Ramos (cell line): ENCODE measurements around the gene SLC8A1.

Source experiments
- in situ Hi-C: fragments of 300-500 bp; cut with MboI; formaldehyde crosslinking; loops from one replicate; pipeline ENCODE4 v1.14.3; 2022; ENCODE audit warnings: low sequenced_read_pairs; ENCODE audit not compliant: unreplicated experiment

Gene SLC8A1

GRCh38 chr2:40321822-40322221 is 130.1 kb downstream of the SLC8A1 start:
- in situ Hi-C loops: no loop called here

DNA sequence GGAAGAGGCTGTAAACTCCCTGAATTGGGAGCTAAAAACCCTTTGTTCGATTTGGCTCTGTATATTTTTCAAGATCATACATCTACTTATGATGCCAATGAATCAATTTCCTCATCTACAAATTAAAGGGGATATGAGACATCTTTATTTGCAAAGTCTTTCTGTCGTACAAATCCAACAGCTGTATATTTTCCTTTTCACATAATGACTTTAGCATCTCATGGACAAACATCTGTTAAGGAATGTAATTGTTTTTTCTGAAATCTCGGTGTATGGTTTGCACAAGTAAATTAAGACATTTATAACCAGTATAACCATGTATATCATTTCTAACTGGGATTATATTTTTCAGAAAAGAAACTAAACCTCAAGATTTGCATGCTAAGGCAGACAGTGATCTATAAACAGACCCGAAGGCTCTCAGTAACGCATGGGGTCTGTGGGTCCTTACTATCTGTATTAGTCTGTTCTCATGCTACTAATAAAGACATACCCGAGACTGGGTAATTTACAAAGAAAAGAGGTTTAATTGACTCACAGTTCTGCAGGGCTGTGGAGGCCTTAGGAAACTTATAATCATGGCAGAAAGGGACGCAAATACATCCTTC is 130.8 kb downstream of the SLC8A1 start:
- in situ Hi-C loops: no loop called here

DNA sequence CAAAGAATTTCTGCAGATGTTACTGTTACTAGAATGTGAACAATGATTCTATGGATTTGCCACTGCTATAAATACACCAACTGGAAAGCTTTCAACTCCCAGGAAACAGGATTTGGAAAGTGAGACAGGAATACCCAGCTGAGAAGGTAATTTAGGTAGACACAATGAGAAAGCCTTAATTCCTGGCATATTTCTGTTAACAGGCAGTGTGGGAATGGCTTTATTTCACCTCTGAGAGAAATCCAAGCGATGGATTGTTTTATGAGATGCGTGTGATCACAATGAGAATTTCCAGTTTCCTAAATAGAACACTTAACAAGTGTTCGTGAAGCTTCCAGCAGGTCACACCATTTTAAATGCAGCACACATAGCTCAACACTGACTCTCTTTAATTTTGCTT is 133.0 kb downstream of the SLC8A1 start:
- in situ Hi-C loops: no loop called here

GRCh38 chr2:40317761-40318160 is 134.1 kb downstream of the SLC8A1 start:
- in situ Hi-C loops: no loop called here

DNA sequence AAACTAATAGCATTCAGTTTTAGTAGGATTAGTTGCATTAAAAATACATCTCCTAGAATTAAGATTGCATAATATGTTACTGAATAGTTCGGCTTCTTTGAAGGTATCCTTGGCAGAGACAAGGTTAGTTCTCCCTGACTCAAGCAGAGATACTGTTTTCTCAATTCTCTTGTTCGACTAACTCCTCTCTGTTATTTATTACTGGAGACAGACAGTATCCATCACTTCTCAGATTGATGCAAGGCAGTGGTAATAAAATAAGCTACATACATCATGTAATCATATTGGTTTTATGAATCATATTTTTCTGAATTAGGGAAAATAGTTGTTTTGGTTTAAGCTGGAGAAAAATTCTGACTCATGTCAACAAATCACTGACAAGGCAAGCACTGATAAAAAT is 134.8 kb downstream of the SLC8A1 start:
- in situ Hi-C loops: no loop called here

DNA sequence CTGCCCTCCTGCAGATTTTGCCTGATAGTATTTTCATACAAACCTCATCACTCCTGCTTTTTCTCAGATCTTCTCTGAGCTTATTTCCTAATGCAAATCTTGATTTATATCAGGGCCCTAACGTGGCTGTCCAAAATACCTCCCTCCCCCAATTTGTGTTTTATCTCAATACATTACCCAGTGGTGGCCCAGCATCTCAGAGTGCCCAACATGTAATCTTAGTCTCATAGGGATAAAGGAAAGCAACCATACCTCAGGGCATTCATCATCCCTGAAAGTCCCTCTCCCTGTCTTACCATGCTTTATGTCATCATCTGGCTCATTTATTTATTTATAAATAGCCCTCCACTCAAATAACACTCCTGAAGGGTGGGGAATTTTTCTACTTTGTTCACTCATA is 135.3 kb downstream of the SLC8A1 start:
- in situ Hi-C loops: no loop called here

DNA sequence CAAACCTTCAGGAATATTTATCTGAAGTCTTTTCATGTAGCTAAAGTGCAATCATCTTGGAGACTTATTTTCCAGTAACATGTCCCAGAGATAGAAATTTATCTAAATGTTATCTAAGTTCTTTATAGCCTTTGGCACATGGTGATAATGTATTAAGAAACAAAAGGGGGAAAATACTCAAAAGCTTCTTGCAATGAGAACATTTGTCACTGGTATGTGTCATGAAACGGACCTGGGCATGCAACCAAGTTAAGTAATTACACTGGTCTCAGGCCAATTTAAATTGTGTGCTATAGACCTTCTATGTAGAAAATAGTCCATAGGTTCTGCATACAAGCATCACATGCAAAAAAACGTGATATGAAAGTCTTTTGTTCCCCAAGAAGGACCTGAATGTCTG is 136.2 kb downstream of the SLC8A1 start:
- in situ Hi-C loops: no loop called here

DNA sequence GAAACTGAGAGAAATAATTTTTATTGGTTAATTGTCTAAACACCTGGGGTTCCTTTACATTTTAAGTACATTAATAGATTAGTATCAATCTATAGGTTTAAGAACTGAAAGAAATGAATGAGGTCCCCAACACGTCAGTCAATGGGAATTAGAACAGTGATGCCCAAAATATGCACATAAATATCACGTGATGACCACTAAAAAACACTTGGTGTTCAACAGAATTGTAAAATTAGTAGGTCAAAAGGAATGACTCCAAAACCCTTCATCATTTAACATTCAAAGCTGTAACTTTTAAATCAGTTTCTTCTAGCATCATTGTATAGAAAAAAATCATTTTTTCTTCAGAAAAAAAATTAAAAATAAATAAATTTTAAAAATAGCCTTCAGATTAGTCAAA is 140.9 kb downstream of the SLC8A1 start:
- in situ Hi-C loops: no loop called here

GRCh38 chr2:40310303-40310702 is 141.6 kb downstream of the SLC8A1 start:
- in situ Hi-C loops: no loop called here

DNA sequence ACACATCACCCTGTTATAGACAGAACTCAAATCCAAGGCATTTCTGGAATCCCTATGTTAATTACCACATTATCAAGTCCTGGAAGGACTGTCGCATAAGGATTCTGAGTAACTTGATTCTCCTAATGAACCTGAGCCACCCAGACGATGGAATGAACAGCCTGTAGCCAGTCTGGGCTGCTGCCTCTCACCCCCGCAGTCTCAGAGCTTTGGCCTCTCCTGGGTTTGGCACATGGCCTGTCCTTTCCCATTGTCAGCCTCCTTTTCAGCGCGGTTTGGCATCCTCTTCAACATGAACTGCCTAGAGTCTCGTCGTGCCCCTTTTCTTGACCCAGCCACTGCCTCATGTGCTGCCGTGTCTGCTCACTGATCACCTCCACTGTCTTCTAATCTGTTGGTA is 147.6 kb downstream of the SLC8A1 start:
- in situ Hi-C loops: no loop called here

DNA sequence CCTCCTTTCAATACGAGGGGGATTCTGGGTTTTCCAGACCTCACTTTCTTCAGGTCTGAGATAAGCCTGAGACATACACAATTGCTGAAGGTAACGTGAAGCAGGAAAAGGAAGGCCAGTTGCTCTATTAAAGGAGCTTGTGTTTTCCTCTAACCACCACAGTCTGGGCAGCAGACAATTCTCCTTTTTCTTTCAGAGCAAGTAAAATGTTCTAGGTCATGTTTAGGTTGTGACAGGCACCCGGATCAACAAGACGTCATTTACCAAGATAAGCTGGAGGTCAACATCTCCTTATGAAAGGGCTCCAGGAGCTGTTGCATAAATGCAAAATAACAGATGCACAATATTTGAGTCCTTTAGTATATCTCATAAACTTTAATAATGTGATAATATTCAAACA is 148.1 kb downstream of the SLC8A1 start:
- in situ Hi-C loops: no loop called here

DNA sequence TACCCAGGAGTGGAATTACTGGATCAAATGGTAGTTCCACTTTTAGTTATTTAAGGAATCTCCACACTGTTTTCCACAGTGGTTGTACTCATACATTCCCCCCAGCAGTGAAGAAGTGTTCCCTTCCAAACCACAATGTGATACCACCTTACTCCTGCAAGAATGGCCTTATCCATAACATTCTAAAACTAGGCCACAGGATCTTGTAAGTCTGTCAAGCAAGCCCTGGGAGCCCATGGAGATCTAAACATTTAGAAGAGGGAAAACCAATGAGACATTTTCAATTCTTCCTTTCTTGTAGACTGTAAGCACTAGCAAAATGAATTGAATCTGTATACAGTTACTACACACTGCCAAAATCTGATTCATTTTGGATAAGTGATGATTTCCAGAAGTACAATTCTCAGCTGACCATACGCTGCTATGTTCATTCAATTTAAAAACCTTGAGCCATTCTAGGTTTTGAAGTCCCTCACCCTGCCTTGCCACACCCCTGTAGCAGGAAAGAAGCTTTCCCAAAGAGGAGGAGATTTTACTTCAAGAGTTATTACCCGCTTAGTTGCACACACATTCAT is 149.1 kb downstream of the SLC8A1 start:
- in situ Hi-C loops: no loop called here

DNA sequence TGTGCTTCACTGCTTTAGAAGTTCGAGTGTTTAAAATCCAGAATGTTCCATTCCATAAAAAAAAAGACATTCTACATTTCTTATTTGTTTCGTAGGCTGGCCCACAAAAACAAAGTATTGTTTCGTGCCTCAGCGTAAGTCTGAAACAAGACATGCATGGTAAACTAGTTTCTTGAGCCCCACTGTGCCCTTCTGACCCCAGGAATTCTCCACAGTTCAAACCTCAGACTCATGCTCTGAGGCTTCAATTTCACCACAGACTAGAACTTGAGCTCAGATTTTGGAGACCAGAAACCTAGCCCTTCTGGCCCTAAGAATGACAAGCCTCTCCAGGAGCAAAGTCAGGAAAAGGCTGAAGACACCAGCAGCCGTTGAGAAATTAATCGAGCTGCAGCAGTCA is 151.5 kb downstream of the SLC8A1 start:
- in situ Hi-C loops: no loop called here

DNA sequence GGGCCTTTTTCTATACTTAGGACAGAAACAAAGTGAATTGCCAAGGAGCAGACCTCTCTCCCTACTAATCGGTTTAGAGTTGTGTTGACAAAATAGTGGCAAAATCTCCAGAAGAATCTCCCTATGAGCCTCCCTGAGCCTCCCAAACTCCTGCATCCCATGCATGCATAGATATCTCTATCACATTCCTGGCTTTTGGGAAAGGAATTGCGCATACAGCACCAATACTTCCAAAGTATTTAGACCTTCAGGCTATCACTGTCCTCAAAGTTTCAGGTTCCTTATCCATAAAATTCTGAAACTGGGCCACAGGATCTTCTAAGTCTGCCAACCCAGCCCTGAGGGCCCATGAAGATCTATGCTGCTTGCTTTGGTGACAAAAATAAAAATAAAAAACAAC is 152.1 kb downstream of the SLC8A1 start:
- in situ Hi-C loops: no loop called here

DNA sequence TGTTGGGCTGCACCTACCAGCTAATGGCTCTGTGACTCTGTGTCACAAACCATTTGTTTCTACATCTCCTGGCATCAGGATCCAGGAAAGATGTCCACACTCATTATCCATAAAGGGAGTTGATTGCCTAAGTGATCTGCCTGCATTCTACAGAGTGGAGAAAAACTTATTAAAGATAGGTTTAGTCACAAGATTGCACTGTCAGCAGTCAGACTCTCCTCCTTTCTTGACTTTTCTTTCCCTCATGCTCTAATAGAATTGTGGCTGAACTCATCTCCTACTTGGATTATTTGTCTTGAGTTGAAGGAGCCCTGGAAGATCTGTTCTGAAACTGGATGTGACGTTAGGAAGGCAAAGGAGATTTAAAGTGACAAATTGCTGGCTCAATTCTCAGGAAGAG is 152.7 kb downstream of the SLC8A1 start:
- in situ Hi-C loops: no loop called here

- in situ Hi-C loops: no loop called here
Measured at GRCh38 chr2:40298026-40298425, 153.9 kb downstream of the SLC8A1 start.

- in situ Hi-C loops: no loop called here
Measured at GRCh38 chr2:40292291-40292690, 159.6 kb downstream of the SLC8A1 start.

DNA sequence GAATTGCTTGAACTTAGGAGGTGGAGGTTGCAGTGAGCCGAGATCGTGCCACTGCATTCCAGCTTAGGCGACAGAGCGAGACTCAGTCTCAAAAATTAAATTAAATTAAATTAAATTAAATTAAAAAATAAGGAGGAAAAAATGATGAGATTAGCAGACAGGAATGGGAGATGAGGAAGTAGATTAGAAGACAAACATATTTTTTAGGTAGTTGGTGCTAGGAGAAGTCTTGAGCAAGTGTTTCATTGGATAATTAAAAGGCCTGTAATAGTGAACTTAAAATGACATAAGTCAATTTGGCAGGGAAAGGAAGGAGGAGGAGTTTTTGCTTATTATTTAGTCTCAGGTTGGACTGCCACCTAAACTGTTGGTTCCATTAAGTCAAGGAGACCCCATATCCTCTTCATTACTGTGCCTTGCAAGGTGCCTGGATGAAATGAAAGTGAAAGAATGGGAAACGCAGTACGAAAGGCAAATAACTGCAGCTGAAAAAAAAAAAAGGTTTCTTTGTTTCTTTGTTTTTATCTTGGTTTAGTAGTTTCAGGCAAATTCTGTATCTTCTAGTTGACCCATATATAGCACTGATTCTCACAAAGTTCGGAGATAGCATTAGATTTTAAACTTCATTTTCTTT is 162.0 kb downstream of the SLC8A1 start:
- in situ Hi-C loops: no loop called here

DNA sequence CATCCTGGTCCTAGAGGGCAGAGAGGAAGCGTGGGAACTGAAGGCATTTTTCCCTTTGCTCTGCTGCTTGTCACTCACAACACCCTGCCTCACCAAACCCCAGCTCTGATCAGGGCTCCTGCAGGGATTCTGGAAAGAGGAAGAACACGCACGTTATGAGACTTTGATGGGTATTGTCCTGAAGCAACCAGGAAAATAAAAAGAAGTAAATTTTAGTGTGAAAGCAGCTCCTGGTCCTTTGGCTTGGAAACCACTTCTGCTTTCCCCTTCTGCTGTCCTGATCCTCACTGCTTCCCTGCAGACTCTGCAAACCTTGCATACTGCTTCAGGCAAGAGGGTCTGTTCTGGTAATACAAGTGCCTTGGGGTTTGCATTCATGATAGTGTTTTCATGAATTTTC is 164.1 kb downstream of the SLC8A1 start:
- in situ Hi-C loops: no loop called here

GRCh38 chr2:40287195-40287594 is 164.7 kb downstream of the SLC8A1 start:
- in situ Hi-C loops: no loop called here

DNA sequence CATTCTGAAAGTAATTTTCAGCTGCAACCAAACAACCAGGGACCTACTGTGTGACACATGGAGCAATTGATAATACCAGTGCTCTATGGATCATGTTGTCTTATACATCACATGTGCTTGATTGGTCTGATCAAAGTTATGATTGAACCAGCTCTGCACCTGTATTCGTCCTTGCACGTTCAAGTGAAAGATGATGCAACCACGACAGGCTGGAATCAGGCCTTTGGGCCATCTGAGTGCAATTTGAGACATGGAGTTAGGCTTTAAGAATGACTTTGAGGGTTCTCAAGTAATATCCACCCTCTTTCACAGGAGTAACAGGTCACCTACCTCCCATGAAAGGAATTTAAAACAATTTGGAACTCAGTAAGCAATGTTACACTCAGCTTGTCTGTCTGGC is 165.2 kb downstream of the SLC8A1 start:
- in situ Hi-C loops: no loop called here

DNA sequence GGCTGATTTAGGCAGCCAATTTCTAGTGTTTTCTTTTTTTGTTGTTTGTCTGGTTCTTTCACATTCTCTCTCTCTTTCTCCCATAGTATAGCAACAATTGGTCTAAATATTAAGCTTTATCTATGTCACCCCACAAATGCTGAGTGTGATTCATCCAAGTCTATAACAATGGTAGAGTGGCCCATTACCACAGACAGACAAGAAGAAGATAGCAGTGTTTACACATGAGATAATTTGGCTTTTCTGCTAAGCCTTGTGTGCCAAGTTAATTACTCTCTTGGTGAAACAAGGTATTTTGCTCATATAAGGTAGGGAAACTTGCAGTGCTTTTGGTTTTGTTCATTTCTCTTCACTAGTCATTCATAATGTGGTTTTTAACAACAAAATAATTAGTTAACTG is 166.5 kb downstream of the SLC8A1 start:
- in situ Hi-C loops: no loop called here
